ENCODE data around the gene CAPRIN2.

CAPRIN2 gene, protein sequence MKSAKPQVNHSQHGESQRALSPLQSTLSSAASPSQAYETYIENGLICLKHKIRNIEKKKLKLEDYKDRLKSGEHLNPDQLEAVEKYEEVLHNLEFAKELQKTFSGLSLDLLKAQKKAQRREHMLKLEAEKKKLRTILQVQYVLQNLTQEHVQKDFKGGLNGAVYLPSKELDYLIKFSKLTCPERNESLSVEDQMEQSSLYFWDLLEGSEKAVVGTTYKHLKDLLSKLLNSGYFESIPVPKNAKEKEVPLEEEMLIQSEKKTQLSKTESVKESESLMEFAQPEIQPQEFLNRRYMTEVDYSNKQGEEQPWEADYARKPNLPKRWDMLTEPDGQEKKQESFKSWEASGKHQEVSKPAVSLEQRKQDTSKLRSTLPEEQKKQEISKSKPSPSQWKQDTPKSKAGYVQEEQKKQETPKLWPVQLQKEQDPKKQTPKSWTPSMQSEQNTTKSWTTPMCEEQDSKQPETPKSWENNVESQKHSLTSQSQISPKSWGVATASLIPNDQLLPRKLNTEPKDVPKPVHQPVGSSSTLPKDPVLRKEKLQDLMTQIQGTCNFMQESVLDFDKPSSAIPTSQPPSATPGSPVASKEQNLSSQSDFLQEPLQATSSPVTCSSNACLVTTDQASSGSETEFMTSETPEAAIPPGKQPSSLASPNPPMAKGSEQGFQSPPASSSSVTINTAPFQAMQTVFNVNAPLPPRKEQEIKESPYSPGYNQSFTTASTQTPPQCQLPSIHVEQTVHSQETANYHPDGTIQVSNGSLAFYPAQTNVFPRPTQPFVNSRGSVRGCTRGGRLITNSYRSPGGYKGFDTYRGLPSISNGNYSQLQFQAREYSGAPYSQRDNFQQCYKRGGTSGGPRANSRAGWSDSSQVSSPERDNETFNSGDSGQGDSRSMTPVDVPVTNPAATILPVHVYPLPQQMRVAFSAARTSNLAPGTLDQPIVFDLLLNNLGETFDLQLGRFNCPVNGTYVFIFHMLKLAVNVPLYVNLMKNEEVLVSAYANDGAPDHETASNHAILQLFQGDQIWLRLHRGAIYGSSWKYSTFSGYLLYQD

DNA sequence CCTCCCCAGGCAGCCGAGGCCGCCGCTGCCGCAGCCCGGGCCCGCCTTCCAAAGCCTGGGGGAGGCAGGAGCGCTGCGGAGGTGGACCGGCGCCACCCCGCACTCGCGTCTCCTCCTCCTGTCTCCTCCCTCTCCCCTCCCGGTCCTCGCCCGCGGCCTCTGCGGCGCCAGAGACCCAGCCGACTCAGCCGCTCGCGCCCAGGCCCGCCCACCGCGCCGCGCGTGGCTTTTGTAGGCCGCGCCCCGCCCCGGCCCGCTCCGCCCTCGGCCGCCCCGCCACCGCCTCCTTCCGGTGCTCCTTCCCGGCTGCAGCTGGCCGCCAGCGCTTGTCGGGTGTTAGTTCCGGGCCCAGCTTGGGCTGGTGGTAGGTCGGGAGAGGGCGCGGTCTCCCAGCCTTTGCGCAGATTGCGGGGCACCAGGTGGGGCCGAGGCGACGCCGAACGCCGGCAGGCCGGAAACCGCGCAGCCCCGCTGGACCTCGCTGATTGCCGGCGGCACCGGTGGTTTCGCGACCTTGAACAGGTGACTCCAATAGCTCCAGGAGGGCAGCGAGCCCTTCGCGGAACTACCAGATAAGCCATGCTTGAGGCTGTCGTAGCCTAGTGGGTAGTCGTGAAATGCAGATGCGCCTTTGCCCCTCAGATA, at the start of gene CAPRIN2:
Gene CAPRIN2 (minus strand): TSS at position 202 of the 645 bp plus-strand sequence. CDS start 1,431 bp downstream, outside the sequence.
- peak within 1 kb of the TSS; percentile 60 for H3K4me3 ChIP-seq (ENCODE audit: low read length)
- peaks cover 13% of the 10 kb centered on the region for H3K4me1 ChIP-seq (ENCODE audit: insufficient read depth, low read length)
- no peaks in the 10 kb centered on the region for H3K9me3 ChIP-seq (ENCODE audit: low read length)
- H2AFZ ChIP-seq (ENCODE audit: low read depth, low read length), result peak within 1 kb of the TSS; percentile 91
- H3K27me3 ChIP-seq (ENCODE audit: insufficient read depth, low read length), result no peaks in the 10 kb centered on the region
- H3K36me3 ChIP-seq (ENCODE audit: insufficient read depth, low read length), result peaks cover 4% of the 10 kb centered on the region

DNA sequence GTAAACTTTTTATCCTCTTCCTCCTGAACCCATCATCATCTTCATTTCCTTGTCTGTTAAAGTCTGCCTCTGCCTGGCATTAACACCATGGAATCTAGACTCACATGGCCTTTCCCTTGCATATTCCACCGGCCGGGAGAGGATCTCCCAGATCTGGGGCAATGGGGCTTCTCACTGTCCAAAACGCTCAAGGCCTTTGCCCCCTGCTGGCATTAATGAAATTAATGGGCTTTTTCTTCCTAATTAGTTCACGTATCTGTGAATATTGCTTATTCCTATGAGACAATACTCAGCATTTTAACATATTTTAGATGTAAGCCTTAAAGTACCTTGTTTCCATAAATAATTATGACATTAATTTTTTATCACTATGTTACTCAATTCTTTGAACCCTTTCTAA, 42.9 kb upstream of the CAPRIN2 start:
- no peak overlapping the region for H3K4me3 ChIP-seq (ENCODE audit: low read length)
- H3K4me1 ChIP-seq (ENCODE audit: insufficient read depth, low read length), result peaks cover 11% of the 10 kb centered on the region
- peaks cover 3% of the 10 kb centered on the region for H3K9me3 ChIP-seq (ENCODE audit: low read length)

DNA sequence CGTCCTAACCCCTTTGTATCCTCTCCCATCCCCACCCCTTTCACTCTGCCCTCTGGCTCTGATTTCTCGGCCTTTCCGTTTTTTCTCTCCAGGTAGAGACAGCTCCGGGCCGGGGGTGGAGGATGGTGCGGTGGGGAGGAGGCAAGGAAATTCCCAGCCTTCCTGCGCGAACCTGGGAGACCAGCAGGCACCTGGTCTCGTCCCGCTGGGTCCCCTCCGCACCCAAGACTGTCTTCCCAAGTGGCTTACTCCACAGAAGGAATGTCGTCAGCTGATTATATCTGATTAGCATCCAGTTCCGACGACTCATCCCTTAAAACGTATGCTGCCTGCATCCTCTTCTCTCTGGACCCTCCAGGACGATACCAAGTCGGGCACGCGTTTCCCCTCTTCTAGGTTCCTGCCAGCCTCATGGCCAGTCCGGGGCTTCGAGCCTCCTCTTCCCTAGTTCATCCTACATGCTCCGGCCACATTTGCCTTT, 42.2 kb upstream of the CAPRIN2 start:
- peaks cover 11% of the 10 kb centered on the region for H3K4me1 ChIP-seq (ENCODE audit: insufficient read depth, low read length)
- H2AFZ ChIP-seq (ENCODE audit: low read depth, low read length), result no peak overlapping the region
- no peak overlapping the region for H3K4me3 ChIP-seq (ENCODE audit: low read length)
- H3K9me3 ChIP-seq (ENCODE audit: low read length), result peaks cover 3% of the 10 kb centered on the region
- H3K36me3 ChIP-seq (ENCODE audit: insufficient read depth, low read length), result no peaks in the 10 kb centered on the region
- peaks cover 27% of the 10 kb centered on the region for H3K27me3 ChIP-seq (ENCODE audit: insufficient read depth, low read length)

More for the DNA sequence above, 42.9 kb upstream of the CAPRIN2 start:
- peaks cover 27% of the 10 kb centered on the region for H3K27me3 ChIP-seq (ENCODE audit: insufficient read depth, low read length)
- H3K36me3 ChIP-seq (ENCODE audit: insufficient read depth, low read length), result no peaks in the 10 kb centered on the region
- no peak overlapping the region for H2AFZ ChIP-seq (ENCODE audit: low read depth, low read length)

DNA sequence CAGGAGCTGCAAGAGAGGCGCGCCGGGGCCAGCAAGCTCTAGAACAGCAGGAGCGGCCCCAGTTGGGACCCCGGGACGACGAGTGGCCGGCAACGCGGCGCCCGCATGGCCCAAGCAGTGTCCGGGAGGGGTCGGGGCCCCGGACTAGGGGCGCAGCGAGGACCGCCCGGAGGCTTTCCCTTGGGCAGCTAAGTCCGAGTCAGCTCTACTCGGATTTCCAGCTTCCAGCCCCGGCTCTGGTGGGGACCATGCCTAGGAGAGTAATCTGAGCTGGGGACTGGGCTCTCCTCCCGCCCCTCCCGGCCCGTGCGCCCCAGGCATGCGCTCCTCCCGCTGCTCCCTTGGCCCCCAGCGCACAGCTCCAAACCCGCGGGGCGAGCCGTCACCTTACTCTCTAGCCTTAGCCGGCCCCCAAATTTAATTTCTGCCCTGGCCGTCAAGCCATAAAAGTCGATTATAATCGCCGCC, 41.6 kb upstream of the CAPRIN2 start:
- Histone ChIP-seq H3K4me3 (ENCODE audit: low read length) (peak overlapping the region; percentile 33), H3K36me3 (ENCODE audit: insufficient read depth, low read length) (no peaks in the 10 kb centered on the region), H3K9me3 (ENCODE audit: low read length) (peaks cover 3% of the 10 kb centered on the region), H2AFZ (ENCODE audit: low read depth, low read length) (peak overlapping the region; percentile 24), H3K27me3 (ENCODE audit: insufficient read depth, low read length) (peaks cover 27% of the 10 kb centered on the region), H3K4me1 (ENCODE audit: insufficient read depth, low read length) (peaks cover 11% of the 10 kb centered on the region)

DNA sequence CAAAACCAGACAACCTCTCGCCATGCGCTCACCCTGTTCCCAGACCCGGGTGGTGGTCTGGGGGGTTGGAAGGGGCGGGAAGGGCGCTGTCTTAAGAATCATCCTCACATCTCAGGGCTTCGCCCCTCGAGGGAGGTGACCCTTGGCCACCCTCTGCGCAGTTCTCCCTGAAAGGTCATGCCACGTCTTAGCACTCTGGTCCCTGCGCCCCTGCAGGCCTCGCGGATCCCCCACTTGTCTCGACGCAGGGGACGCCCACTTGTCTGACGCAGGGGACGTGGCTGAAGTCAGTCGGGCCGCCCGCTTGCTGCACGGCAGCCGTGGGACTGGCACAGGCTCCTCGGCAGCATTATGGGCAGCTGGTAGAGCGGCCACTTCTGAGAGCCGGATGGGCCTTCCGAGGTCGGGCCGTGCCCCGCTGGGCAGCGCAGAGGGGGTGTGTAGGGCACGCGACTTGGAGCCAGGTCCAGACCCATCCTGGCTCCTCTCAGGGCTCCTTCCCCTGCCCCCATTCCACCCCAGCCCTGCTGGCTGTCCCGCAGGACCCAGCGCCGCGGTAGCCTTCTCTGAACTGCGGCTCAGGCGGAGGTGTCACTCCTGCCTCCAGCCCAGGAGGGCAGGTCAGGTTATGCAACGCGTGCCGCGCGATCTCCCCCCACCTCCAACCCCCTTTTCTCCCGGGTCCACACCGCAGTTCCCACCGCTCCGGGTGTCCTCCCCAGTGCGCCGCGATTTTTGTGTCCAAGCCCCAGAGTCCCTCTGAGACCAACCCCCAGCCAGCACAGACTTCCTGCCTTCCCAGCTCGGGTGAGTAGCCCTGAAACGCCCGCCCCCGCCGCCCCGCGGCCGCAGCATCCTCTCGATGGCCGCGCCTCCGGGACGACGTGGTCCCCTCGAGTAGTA, 40.9 kb upstream of the CAPRIN2 start:
- H2AFZ ChIP-seq (ENCODE audit: low read depth, low read length), result peak overlapping the region; percentile 24
- H3K27me3 ChIP-seq (ENCODE audit: insufficient read depth, low read length), result peaks cover 27% of the 10 kb centered on the region
- H3K9me3 ChIP-seq (ENCODE audit: low read length), result peaks cover 3% of the 10 kb centered on the region
- no peaks in the 10 kb centered on the region for H3K36me3 ChIP-seq (ENCODE audit: insufficient read depth, low read length)
- H3K4me3 ChIP-seq (ENCODE audit: low read length), result peak overlapping the region; percentile 33
- H3K4me1 ChIP-seq (ENCODE audit: insufficient read depth, low read length), result peaks cover 11% of the 10 kb centered on the region

DNA sequence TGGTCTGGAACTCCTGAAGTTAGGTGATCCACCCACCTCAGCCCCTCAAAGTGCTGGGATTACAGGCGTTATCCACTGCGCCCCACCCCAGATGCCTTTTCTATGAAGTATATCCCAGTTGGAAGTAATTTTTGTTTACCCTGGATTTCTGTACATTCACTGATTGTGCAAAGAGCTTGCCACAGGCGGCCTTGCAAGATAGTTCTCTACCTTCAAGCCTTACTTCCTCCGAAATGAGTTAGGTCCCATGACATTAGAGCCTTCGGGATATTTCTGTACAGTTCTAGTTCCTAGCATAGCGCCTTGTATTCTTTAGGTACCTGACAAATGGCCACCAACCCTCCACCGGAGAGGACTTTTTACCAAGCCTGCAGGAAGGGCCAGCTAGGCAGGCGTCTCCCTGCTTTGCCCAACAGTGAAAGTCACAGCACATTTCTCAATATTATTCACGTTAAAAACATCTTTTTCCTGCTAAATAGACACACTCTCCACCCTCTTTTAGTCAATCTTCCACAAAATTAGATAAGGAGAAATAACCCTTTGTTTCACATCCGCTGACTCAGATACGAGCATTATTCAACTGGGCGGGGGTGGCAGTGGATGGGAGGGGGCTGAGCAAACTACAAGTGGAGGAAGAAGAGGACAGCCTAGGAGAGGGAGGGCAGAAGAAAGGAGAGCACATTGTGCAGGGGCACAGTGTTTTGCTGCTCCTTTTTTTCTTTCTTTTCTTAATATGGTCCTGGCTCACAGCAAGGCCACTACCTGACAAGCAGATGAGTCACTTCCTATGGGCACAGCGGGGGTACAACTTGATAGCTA, 40.0 kb upstream of the CAPRIN2 start:
- H3K36me3 ChIP-seq (ENCODE audit: insufficient read depth, low read length), result no peaks in the 10 kb centered on the region
- H3K27me3 ChIP-seq (ENCODE audit: insufficient read depth, low read length), result peaks cover 27% of the 10 kb centered on the region
- H3K4me3 ChIP-seq (ENCODE audit: low read length), result no peak overlapping the region
- no peak overlapping the region for H2AFZ ChIP-seq (ENCODE audit: low read depth, low read length)
- peaks cover 3% of the 10 kb centered on the region for H3K9me3 ChIP-seq (ENCODE audit: low read length)
- H3K4me1 ChIP-seq (ENCODE audit: insufficient read depth, low read length), result peaks cover 11% of the 10 kb centered on the region

DNA sequence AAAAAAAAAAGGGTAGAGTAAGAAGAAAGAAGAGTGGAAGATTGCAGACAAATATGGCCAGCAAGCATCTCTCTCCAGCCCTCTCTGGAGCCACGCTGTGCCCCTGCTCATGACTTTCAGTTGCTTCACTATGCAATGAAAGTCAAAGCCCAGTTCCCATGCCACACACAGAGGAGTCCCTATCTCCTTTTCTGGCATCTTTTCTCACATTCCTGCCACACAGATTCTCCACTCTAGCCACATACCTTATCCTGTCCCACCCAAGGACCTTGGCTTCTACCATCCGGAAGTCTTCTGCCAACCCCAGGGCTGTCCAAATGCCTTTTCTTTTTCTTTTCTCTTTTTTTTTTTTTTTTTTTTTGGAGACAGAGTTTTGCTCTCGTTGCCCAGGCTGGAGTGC, 39.3 kb upstream of the CAPRIN2 start:
- H3K9me3 ChIP-seq (ENCODE audit: low read length), result peaks cover 3% of the 10 kb centered on the region
- H3K36me3 ChIP-seq (ENCODE audit: insufficient read depth, low read length), result no peaks in the 10 kb centered on the region
- peaks cover 27% of the 10 kb centered on the region for H3K27me3 ChIP-seq (ENCODE audit: insufficient read depth, low read length)
- H2AFZ ChIP-seq (ENCODE audit: low read depth, low read length), result no peak overlapping the region
- peaks cover 11% of the 10 kb centered on the region for H3K4me1 ChIP-seq (ENCODE audit: insufficient read depth, low read length)
- no peak overlapping the region for H3K4me3 ChIP-seq (ENCODE audit: low read length)

DNA sequence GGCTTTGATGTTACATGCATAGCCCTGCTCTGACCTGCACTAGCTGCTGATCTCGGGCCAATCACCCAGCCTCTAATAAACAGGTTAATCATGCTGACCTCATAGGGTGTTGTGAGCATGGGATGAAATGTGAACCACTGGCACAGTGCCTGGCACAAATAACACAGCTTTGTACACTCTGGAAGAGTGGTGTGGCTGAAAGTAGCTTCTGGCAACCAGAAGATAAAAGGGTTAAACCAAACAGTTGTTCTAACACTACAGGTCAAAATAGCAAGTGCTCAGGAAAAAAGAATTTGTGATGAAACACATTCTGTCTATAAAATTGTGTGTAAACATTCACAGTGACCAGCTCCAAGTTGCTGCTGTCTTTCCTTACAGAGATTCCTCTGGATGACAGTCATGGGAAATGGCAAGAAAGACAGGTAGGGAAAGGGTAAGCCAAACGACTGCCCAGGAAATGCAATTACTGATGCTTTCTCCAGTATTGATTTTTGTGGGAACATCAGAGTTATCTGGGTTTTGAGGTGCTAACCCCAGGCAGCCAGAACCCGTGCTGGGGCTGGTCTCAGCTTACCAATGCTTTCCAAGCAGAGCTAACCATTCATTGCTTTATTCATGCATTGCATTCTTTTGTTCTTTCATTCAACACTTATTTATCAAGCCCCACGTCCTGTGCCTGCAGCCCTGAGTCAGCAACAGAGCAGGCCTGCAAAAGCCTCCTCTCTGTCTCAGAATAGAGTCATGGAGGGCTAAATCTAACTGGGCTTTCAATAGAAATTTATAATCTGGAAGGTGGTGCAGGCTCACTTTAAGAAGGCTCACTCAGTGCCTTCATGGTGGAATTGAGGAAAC, 38.1 kb upstream of the CAPRIN2 start:
- Histone ChIP-seq H3K4me3 (ENCODE audit: low read length) (no peak overlapping the region), H3K4me1 (ENCODE audit: insufficient read depth, low read length) (peaks cover 11% of the 10 kb centered on the region), H3K9me3 (ENCODE audit: low read length) (peaks cover 3% of the 10 kb centered on the region), H3K36me3 (ENCODE audit: insufficient read depth, low read length) (no peaks in the 10 kb centered on the region), H3K27me3 (ENCODE audit: insufficient read depth, low read length) (peaks cover 24% of the 10 kb centered on the region), H2AFZ (ENCODE audit: low read depth, low read length) (no peak overlapping the region)

DNA sequence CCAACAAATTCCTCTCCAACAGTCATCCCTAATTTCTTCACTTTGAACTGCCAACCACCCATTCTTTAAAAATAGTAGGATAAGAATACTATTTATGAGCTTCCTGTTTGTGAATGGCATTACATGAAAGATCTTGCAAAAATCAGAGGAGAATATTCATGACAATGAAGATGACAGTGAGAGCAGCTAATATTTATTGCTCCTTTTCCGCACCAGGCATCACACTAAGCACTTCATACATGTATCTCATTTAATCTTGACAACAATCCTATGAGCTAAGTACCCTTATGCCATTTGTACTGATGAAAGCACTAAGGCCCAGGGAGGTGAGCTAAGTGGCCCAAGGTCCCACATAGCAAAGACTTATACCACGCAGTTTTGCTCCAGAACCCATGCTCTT, 37.3 kb upstream of the CAPRIN2 start:
- Histone ChIP-seq H3K9me3 (ENCODE audit: low read length) (peaks cover 3% of the 10 kb centered on the region), H3K27me3 (ENCODE audit: insufficient read depth, low read length) (peaks cover 20% of the 10 kb centered on the region), H3K36me3 (ENCODE audit: insufficient read depth, low read length) (no peaks in the 10 kb centered on the region), H2AFZ (ENCODE audit: low read depth, low read length) (no peak overlapping the region), H3K4me3 (ENCODE audit: low read length) (no peak overlapping the region), H3K4me1 (ENCODE audit: insufficient read depth, low read length) (peaks cover 11% of the 10 kb centered on the region)

DNA sequence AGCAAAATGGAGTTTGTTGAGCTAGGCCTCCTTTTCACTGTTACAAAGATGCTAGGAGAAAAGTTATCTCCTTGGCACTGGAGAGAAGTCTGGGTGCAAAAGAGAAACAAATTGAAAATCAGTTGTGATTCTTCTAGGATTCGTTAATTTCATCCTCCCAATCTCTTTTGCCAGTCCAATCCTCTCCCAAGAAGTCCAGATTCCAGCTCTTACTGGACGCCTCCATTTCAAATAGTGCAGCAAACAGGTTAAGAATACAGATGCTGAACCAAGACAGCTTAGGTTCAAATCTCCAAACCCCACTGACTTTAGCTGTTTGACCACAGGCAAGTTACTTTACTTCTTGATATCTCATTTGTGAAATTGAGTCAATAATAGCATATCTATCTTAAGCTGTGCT, 34.0 kb upstream of the CAPRIN2 start:
- H3K27me3 ChIP-seq (ENCODE audit: insufficient read depth, low read length), result no peaks in the 10 kb centered on the region
- no peaks in the 10 kb centered on the region for H3K9me3 ChIP-seq (ENCODE audit: low read length)

More for the DNA sequence above, 34.0 kb upstream of the CAPRIN2 start:
- H3K4me3 ChIP-seq (ENCODE audit: low read length), result no peak overlapping the region
- peaks cover 3% of the 10 kb centered on the region for H3K4me1 ChIP-seq (ENCODE audit: insufficient read depth, low read length)
- no peaks in the 10 kb centered on the region for H3K36me3 ChIP-seq (ENCODE audit: insufficient read depth, low read length)
- no peak overlapping the region for H2AFZ ChIP-seq (ENCODE audit: low read depth, low read length)
